ENCODE data around the gene NFATC2.

GRCh38 chr20:51562027-51562331 is 19.5 kb upstream of the NFATC2 start:
- TF ChIP-seq MAX (IDR thresholded peaks at IDR 0.05) (no peak), ZNF274 (IDR thresholded peaks at IDR 0.05; ENCODE audit: low read depth, low read length) (no peak), POLR2AphosphoS5 (IDR thresholded peaks at IDR 0.05; ENCODE audit: low read depth, low read length) (no peak), POLR2A (IDR thresholded peaks at IDR 0.05; ENCODE audit: borderline replicate concordance, extremely low read depth, insufficient read depth, insufficient read length) (no peak), CEBPB (IDR thresholded peaks at IDR 0.05; ENCODE audit: low read depth) (no peak), EZH2phosphoT487 (IDR thresholded peaks at IDR 0.05; ENCODE audit: borderline replicate concordance) (no peak)
- TF ChIP-seq, protein P1, sequence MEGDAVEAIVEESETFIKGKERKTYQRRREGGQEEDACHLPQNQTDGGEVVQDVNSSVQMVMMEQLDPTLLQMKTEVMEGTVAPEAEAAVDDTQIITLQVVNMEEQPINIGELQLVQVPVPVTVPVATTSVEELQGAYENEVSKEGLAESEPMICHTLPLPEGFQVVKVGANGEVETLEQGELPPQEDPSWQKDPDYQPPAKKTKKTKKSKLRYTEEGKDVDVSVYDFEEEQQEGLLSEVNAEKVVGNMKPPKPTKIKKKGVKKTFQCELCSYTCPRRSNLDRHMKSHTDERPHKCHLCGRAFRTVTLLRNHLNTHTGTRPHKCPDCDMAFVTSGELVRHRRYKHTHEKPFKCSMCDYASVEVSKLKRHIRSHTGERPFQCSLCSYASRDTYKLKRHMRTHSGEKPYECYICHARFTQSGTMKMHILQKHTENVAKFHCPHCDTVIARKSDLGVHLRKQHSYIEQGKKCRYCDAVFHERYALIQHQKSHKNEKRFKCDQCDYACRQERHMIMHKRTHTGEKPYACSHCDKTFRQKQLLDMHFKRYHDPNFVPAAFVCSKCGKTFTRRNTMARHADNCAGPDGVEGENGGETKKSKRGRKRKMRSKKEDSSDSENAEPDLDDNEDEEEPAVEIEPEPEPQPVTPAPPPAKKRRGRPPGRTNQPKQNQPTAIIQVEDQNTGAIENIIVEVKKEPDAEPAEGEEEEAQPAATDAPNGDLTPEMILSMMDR (IDR thresholded peaks at IDR 0.05 in 2 of 3, conservative IDR thresholded peaks at IDR 0.05 in 1 of 3; ENCODE audit: borderline replicate concordance in 1 of 3, insufficient read depth in 1 of 3, low read depth in 2 of 3, low read length in 2 of 3): no peak

All from HCT116 (cell line).